HG03108 (cell line): ENCODE data around the gene ATF5.
"Not testable (repeated sequence)": the region's sequence is repeated elsewhere in the genome, so short reads cannot be mapped to it uniquely, and the experiment has no call there.

ENCODE experiments used
- ATAC-seq: cut with Tn5 transposase; IDR thresholded peaks from one replicate; pipeline ENCODE4 v1.9.1; 2021; ENCODE audit warnings: moderate library complexity; ENCODE audit not compliant: unreplicated experiment

The ATF5 gene

DNA sequence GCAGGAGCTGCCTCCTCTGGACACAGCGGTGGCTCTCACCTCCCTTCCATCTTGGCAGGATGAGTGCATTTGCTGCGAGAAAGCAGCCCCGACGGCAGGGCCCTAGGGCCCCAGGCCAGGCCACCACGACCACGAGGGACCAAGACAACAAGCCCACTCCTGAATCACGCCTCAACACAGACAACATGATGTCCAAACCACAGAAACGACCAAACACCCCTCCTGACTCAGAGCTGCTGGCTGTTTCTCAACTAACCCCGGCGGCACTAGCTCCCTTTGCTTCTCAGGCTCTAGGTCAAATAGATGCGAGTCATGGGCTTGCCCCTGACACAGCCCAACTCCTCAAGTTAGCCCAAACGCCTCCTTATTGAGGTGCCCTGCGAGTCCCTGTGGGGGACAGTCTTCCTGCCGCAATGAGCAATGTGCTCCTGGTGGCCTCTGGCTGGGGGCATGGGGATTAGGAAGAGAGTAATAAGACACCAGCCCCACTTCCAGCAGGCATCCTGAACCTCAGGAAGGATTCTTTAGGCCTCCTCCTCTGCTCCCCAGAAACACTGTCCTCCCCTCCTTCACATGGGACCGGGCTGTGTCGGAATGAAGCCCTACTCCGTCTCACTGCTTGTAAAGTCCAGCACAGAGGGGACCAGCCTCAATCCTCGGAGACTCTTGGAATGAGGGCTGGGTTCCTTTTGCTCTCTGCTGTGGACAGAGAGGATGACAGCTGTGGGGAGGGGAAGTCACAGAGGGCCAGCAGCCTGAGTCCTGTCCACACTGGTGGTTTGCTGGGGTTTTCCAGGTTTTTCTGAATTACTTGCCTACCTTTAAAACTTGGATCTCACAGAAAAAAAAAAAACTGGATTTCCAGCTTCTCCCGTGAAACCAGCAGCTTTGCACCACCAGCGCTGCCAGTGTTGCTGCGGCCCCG is 6.9 kb upstream of the ATF5 start:
- ATAC-seq: no peak

DNA sequence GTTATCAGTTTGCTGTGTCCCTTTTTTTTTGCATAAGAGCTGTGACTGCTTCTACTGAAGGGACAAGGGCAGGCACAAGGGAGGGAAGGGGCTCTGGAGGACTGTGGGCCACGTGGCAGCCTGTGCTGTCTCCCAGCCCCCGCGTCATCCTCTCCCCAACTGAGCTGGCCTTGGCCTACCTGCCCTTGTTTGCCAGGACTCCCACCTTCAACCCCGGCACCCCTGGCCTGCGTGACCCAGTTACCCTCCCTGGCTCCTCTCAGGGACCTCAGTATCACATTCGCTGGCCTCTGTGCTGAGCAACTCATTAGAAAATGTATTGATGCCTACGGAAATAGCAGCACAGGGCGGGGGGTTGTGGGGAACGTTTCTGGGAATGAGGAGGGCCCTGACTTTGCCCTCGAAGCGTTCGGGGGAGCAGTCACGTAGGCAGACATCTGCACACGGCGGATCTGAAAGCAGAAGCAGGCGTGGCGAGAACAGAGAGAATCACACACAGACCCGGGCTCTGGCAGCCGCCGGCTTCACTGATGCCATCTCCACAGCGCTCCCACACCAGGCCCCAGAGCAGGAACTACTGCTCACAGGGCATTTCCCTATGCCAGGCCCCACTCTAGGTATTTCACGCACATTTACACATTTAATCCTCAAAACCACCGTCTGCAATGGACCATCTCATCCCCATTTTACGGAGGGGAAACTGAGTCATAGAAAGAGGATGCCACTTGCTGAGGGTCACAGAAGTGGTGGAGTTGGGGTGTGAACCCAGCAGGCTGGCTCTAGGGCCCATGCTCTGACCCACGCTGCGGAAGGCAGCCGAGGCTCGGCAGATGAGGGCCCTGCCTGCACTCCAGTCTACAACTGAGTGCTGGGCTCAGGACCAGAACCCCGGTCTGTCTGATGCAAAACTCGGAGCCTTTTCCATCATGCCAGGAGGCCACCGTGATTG is 5.7 kb upstream of the ATF5 start:
- ATAC-seq: no peak

DNA sequence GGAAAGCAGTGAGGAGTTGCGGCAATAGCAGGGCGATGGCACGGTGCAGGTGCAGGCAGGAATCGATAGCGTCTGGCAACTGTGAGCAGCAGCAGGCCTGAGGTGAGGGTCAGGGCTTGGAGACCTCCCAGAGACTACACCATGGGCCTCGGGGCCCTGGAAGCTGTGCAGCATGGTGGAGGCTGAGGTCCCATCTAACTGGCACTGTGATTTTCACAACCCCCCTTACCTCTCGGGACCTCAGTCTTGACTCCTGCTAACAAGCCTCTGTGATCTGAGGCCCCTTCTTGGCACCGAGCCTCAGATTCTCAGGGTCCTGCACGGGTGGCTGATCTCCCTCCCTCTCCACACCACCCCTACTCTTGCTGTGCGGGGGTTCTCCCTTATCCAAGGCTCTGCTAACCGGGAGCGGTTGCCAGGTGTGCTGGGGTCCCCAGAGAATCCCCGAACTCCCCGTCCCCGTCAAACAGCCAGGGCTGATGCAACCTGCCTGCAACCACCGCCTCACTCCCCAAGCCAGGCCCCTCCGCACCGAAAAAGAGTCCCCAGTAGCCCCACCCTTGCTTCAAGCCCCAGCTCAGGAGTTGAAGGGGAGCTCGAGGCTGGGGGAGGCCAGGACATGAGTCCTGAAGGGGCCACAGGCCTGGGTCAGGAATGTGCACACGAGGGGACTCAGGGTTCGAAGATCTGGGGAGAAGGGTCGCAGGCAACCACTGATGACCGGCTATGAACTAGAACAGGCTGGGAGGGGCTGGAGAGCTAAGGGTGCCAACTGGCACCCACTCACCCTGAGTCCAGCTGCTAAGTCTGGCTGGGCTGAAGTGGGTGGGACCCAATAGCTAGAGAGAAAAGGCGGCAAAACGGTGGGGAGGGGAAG is 4.8 kb upstream of the ATF5 start:
- ATAC-seq: no peak

DNA sequence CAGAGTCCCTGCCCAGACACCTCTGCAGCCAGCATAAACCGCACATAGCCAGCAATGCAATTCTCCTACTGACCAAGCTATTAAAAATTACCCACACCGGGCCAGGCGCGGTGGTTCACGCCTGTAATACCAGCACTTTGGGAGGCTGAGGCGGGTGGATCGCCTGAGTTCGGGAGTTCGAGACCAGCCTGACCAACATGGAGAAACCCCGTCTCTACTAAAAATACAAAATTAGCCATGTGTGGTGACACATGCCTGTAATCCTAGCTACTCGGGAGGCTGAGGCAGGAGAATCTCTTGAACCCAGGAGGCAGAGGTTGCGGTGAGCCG is 4.2 kb upstream of the ATF5 start:
- not testable (repeated sequence) for ATAC-seq

DNA sequence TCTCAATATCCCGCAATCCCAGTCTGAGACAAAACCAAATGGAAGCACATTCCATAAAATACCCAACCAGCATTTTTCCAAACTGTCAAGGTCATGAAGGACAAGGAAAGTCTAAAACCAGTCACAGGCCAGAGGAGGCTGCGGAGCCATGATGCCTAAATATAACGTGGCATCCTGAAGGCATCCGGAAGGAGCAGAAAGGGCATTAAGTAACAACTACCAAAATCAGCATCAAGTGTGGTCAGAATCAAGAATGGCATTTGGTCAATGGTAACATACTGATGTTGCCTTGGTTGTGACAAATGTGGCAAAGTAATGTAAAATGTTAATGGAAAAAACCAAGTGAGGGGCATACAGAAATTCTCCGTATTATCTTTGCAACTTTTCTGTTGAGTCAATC is 3.5 kb upstream of the ATF5 start:
- no peak for ATAC-seq

DNA sequence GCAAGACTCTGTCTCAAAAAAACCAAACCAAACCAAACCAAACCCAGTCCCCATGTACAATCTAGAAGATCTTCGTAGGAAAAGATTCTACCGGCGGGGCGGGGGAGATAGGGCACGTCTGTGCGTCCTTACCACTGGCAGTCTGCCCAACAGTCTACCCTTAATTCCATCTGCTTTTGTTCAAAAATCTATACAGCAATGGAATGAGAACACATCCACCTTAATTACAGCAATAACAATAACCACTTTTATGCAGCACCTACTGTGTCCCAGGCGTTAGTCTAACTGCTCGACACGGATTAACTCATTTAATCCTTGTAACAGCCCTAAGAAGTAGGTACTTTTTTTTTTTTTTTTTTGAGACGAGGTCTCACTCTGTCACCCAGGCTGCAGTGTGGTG is 2.5 kb upstream of the ATF5 start:
- no peak for ATAC-seq

DNA sequence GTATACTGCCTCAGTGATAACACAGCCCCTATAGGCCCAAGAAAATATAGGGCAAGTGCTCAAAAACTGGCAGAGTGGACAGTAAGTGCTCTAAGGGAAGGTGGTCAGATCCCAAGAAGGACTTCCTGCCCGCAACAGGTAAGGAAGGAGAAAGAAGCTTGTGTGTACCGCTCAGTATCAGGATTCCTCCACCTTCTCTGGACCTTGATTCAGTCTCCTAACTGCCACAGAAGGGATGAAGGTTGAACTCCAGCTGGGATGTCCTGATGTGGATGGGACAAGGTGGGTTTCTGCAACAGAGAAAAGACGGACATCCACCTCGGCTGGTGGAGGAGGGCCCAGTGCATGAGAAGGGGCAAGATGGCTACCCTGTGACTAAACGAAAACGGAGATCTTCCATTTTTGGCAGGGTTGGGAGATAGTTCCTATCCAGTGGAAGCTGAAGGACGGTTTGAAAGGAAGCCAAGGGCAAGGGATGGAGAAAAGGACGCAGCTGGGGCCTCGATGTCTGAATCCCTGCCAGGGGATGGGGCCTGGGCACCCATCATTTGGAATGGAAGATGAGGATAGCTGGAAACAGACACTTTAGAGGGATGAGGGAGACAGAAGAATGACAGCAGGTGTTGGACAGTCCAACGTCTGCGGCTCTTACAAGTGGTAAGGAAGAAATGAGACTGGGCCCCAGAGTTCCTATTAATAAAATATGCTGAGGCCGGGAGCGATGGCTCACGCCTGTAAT is 1.3 kb upstream of the ATF5 start:
- no peak for ATAC-seq

DNA sequence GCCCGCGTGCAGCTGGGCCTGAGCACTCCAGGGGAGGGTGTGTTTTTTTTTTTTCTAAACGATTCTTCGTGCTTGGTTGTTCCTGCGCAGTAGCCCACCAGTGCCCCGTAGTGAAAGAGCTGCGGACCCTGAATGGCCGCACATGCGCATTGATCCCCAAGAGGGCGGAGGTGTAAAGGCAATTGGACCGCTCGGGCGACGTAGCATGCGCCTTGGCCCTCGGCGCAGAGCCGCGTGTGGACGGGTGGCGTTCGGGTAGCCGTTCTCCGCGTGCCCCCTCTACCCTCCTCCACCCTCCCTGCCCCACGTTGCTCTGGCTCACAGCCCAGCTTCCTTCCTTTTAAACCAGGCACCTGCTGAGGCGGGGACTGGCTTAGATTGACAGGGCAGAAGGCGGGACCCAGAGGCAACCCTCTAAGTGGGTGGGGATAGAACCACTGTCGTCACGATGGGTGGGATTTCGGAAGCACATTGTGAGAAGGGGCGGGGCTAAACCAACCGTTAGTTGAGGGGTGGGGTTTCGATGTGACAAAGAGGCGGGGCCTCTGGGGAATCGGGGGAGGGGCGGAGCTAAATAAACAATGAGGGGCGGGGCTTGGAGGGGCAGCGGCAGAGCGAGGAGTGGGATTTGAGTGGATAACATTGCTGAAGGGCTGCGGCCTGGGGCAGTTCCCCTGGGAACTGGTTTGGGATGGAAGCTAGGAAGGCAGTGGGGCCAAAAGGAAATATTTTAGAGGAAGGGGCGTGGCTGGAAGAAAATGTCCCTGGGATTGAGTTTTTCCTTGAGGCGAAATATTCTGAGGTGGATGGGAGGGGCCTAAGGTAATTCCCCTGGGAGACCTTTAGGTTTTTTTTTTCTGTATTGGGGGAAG is 842 bp downstream of the ATF5 start:
- ATAC-seq: peak; percentile 56

DNA sequence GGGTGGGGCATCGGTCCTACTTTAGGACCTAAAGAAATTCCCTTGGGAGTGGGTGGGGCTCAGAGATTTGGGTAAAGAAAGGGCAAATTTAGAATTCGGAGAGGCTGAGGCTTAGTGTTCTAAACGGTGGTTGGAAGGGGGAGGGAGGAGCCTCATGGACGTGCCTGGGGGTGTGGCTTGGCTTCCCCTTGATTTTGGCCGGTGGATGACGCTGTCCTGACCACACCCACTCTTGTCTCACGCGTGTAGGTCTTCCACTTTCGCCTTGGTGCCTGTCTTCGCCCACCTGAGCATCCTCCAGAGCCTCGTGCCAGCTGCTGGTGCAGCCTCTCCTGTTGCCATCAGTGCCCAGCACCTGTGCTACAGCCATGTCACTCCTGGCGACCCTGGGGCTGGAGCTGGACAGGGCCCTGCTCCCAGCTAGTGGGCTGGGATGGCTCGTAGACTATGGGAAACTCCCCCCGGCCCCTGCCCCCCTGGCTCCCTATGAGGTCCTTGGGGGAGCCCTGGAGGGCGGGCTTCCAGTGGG is 1.5 kb downstream of the ATF5 start:
- ATAC-seq: no peak

DNA sequence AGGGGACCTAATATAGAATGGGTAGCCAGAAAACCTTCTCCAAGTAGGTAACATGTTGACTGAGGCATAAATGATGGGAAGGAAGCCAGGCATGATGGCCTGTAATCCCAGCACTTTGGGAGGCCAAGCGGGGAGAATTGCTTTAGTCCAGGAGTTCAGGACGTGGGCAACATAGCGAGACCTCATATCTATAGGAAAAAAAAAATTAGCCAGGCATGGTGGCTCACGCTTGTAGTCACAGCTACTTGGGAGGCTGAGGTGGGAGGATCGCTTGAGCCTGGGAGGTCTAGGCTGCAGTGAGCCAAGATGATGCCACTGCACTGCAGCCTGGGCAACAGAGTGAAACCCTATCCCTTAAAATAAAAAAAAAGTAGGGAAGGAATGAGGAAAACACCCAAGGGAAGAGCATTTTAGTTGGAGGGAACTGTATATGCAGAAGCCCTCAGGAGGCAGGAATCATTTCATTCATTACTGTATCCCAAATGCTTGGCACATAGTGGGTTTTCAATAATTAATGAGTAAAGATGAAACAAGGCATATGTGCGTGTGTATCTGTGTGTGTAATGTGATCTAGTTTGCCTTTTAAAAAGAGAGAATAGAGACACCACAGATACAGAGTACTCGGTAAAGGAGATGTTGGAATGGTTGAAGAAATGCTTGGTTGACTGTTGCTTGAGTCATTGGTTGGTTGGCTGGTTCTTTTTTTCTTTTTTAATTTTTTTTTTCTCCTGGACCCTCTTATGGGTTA is 2.5 kb downstream of the ATF5 start:
- no peak for ATAC-seq

DNA sequence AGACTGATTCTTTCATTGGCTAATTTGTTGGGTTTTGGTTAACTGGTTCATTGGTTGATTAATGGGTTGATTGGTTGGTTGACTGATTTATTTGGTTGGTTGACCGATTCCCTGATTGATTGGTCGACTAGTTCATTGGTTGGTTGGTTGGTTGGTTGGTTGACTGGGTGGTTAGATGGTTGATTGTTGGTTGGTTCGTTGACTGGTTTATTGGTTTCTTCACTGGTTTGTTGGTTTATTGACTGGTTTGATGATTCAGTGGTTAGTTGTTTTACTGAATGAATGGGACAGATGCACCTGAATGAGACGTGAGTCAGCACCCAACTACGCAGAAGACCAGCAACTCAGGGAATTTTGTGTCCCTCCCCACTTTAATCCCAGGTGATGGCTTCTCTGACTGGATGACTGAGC is 3.0 kb downstream of the ATF5 start:
- no peak for ATAC-seq

DNA sequence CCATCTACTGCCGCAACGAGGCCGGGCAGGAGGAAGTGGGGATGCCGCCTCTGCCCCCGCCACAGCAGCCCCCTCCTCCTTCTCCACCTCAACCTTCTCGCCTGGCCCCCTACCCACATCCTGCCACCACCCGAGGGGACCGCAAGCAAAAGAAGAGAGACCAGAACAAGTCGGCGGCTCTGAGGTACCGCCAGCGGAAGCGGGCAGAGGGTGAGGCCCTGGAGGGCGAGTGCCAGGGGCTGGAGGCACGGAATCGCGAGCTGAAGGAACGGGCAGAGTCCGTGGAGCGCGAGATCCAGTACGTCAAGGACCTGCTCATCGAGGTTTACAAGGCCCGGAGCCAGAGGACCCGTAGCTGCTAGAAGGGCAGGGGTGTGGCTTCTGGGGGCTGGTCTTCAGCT is 3.7 kb downstream of the ATF5 start:
- no peak for ATAC-seq

DNA sequence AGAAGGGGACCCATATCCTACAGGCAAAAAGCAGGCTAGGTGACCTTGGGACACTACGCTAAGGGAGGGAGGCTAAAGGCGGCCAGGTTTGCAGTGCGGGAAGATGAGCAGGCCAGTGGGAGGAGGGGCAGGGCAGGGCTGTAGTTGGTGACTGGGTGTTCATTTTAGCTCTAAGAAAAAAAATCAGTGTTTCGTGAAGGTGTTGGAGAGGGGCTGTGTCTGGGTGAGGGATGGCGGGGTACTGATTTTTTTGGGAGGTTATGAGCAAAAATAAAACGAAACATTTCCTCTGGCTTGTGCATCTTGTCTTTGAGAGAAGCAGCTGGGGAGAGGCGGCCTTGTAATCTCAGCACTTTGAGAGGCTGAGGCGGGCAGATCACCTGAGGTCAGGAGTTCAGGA is 4.6 kb downstream of the ATF5 start:
- ATAC-seq: no peak

DNA sequence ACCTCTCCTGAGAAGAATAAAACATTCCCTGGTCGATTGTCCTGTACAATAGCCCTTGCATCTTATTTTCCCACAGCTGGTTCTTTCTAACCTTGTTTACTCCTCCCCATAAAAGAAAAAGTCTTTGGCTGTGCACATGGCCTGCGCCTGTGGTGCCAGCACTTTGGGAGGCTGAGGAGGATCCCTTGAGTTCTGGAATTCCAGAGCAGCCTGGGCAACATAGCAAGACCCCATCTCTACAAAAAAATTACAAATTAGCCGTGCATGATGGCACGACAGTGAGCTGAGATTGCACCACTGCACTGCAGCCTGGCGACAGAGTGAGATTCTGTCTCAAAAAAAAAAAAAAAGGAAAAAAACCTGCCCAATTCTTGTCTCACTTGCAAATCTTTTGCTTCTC is 7.5 kb downstream of the ATF5 start:
- ATAC-seq: no peak

DNA sequence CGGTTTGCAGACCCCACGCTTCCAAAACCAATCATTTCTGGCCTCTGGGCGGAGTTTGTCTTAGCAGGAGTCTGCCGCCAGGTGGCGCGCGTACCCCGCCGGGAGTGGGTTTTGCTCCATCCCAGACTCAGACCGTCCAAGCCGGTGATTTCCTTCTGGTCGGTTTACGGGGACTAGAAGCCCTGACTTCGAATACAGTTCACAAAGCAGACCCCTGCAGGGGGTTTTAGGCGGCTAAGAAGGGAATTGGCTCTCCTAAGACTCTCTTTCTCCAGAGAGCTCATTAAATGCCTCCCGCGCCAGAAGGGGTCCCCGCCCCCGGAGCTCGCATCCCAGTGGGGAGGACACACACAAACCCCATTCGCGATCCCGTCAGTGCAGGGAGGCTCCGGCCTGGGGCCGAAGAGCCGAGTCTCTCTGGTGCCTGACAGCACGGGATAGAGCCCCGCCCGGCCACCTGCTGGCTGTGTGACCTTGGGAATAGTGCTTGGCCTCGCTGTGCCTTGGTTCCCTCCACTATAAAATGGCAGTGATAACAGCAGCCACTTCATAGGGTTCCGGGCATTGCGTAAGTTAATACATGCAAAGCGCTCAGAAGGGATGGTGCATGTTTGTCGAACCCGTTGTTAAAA is 8.9 kb downstream of the ATF5 start:
- no peak for ATAC-seq

DNA sequence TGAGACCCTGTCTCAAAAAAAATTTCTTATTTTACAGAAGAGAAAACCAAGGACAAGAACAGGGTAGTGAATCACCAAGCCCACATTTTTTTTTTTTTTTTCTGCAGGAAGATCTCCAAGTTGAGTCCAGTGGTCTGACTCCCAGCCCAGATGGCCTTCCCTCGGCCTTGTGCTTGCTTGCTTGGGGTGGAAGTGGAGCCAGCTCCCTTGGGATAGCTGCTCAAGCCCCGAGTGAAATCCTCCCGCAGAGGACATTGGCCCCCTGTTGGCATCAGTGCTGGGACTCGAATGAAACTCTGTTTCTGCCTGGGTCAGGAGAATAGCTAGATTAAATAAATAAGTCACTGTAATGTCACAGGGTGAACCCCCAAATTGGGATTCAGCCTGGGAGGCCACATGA is 9.7 kb downstream of the ATF5 start:
- no peak for ATAC-seq

DNA sequence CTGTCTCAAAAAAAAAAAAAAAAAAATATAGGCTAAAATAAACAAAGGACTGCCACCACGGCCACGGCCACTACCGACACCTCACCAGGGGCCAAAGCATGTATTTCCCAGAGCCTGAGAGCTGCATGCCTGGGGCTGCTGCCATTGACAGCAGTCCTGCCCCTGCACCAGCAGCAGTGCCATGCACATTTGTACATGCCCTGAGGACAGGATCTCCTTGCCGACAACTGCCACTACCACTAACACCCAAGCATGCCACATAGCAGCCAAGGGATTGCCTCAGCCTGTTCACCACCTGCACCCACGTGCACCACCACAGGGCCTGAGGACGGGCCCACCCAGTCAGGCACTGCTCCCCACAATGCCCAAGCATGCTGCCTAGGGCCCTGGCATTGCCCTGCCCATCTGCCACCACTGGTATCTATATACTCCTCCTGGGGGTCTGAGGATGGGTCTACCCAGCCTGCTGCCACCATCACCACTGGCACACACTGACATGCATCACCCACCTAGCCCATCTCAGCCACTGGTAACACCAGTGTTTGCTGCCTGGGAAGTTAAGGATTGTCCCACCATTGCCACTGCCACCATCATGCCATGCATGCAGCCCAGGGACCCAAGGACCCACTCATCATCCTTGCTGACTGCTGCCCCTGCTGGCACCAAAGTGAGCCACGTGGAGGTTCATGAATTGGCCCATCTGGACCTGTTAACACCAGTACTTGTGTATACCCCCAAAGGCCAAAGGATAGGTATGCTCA is 10.9 kb downstream of the ATF5 start:
- ATAC-seq: no peak
